Cardiac muscle cell (in vitro differentiated cells and primary cell): ENCODE measurements around the gene OIP5. TPM values are rescaled to one million over a fixed set of nuclear protein-coding genes. Genes with fewer than 3 reads are reported as not detected.

Experiments used
- DNase-seq, 2 donors: peaks; one replicate each; pipeline versions ENCODE4 v3.0.0 to v3.0.0-alpha.2; 2010 to 2017; ENCODE audit warnings: low read depth in 1 of 2, low spot score in 1 of 2
- H3K27ac ChIP-seq: fragments of 200-600 bp; sonication (generic); 2 replicates; pipeline ENCODE4 v1.5.1; 2016
- H3K27me3 ChIP-seq: fragments of 200-600 bp; sonication (generic); 2 replicates; pipeline ENCODE4 v1.6.0; 2016; ENCODE audit warnings: control low read depth
- H3K36me3 ChIP-seq: fragments of 200-600 bp; sonication (generic); 2 replicates; pipeline ENCODE4 v1.5.1; 2016; ENCODE audit warnings: control low read depth
- H3K4me1 ChIP-seq: fragments of 200-600 bp; sonication (generic); 2 replicates; pipeline ENCODE4 v1.8.1; 2017; ENCODE audit warnings: low read depth, mild to moderate bottlenecking, mixed run types
- H3K4me3 ChIP-seq: fragments of 200-600 bp; sonication (generic); 2 replicates; pipeline ENCODE4 v1.5.1; 2016; ENCODE audit warnings: mild to moderate bottlenecking
- H3K9me3 ChIP-seq: fragments of 200-600 bp; sonication (generic); 2 replicates; pipeline ENCODE4 v1.5.1; 2017; ENCODE audit warnings: low read depth, mild to moderate bottlenecking, control low read depth
- CTCF ChIP-seq: IDR thresholded peaks from 2 replicates; pipeline ENCODE4 v1.5.1; 2012; ENCODE audit warnings: low read depth, mild to moderate bottlenecking, low read length
- polyA plus RNA-seq: library from polyadenylated mRNA; unstranded; fragments of >200 nt; fragmentation: Nextera tagmentation; extraction: Ambion mirVana; gene quantifications from 2 replicates; pipeline ENCODE4 v1.2.1, GENCODE V29; 2016
- total RNA-seq: library from RNA; depleted of rRNA; stranded (reverse); fragments of >200 nt; gene quantifications from 2 replicates; pipeline ENCODE4 v1.2.3, GENCODE V29; 2016

Gene OIP5
- total and polyA plus RNA-seq, 2 experiments from 2014 or later = 8.4 to 19.8 TPM

GRCh38 chr15:41336549-41336948 is 4.2 kb upstream of the OIP5 start:
- H3K27me3 ChIP-seq = no peaks in the 10 kb centered on the region
- H3K9me3 ChIP-seq = no peaks in the 10 kb centered on the region
- DNase-seq = no peak
- no peak for TF ChIP-seq CTCF
- H3K27ac ChIP-seq = no peak overlapping the region
- no peaks in the 10 kb centered on the region for H3K36me3 ChIP-seq
- H3K4me3 ChIP-seq = no peak overlapping the region
- peaks cover 3% of the 10 kb centered on the region for H3K4me1 ChIP-seq

- TF ChIP-seq CTCF = no peak
- Histone ChIP-seq H3K4me3 (peak overlapping the region; percentile 88), H3K36me3 (no peaks in the 10 kb centered on the region), H3K4me1 (peaks cover 3% of the 10 kb centered on the region), H3K27me3 (no peaks in the 10 kb centered on the region), H3K27ac (no peak overlapping the region), H3K9me3 (no peaks in the 10 kb centered on the region)
- no peak for DNase-seq
Observed at GRCh38 chr15:41334293-41335120, 2.1 kb upstream of the OIP5 start.

- Histone ChIP-seq H3K27ac (peak overlapping the region; percentile 8), H3K9me3 (no peaks in the 10 kb centered on the region), H3K27me3 (no peaks in the 10 kb centered on the region), H3K4me3 (peak overlapping the region; percentile 88), H3K4me1 (peaks cover 3% of the 10 kb centered on the region), H3K36me3 (no peaks in the 10 kb centered on the region)
- no peak for DNase-seq
- TF ChIP-seq CTCF = no peak
Observed at GRCh38 chr15:41333026-41333562, 703 bp upstream of the OIP5 start.

- H3K4me1 ChIP-seq = peaks cover 3% of the 10 kb centered on the region
- TF ChIP-seq CTCF = peak; percentile 77
- no peaks in the 10 kb centered on the region for H3K27me3 ChIP-seq
- H3K4me3 ChIP-seq = peak overlapping the region; percentile 88
- peak; percentile 65 to 78 for DNase-seq
- no peaks in the 10 kb centered on the region for H3K36me3 ChIP-seq
- H3K9me3 ChIP-seq = no peaks in the 10 kb centered on the region
- H3K27ac ChIP-seq = peak overlapping the region; percentile 54
Observed at GRCh38 chr15:41331833-41332193, 578 bp downstream of the OIP5 start.

- no peaks in the 10 kb centered on the region for H3K9me3 ChIP-seq
- no peaks in the 10 kb centered on the region for H3K27me3 ChIP-seq
- H3K4me3 ChIP-seq = peak overlapping the region; percentile 88
- no peaks in the 10 kb centered on the region for H3K36me3 ChIP-seq
- H3K27ac ChIP-seq = no peak overlapping the region
- no peak for DNase-seq
- no peak for TF ChIP-seq CTCF
- H3K4me1 ChIP-seq = peaks cover 3% of the 10 kb centered on the region
Observed at GRCh38 chr15:41331281-41331680, 1.1 kb downstream of the OIP5 start.
